ENCODE measurements around the gene MRPS31.

DNA sequence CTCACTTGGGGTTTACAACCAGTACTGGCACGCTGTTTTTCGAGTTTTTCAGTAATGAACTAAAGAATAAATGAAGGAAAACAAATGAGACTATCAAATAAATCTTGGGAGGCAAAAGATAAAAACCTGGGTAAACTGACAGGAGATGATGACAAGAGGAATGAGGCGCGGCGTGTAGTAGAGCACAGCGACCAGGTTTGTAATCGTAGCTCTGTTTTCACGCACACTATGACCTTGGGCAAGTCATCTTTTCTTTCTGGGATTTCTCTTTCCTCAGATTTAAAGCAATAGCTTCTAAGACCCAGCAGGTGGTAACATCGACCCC lies 419 bp downstream of the MRPS31 start:
- no peak for TF ChIP-seq POLR2AphosphoS5 (IDR thresholded peaks at IDR 0.05; ENCODE audit: low read depth, low read length)
- TF ChIP-seq TAF1 (IDR thresholded peaks at IDR 0.05; ENCODE audit: borderline replicate concordance, insufficient read depth, low read length) = no peak
- TF ChIP-seq, protein P1, sequence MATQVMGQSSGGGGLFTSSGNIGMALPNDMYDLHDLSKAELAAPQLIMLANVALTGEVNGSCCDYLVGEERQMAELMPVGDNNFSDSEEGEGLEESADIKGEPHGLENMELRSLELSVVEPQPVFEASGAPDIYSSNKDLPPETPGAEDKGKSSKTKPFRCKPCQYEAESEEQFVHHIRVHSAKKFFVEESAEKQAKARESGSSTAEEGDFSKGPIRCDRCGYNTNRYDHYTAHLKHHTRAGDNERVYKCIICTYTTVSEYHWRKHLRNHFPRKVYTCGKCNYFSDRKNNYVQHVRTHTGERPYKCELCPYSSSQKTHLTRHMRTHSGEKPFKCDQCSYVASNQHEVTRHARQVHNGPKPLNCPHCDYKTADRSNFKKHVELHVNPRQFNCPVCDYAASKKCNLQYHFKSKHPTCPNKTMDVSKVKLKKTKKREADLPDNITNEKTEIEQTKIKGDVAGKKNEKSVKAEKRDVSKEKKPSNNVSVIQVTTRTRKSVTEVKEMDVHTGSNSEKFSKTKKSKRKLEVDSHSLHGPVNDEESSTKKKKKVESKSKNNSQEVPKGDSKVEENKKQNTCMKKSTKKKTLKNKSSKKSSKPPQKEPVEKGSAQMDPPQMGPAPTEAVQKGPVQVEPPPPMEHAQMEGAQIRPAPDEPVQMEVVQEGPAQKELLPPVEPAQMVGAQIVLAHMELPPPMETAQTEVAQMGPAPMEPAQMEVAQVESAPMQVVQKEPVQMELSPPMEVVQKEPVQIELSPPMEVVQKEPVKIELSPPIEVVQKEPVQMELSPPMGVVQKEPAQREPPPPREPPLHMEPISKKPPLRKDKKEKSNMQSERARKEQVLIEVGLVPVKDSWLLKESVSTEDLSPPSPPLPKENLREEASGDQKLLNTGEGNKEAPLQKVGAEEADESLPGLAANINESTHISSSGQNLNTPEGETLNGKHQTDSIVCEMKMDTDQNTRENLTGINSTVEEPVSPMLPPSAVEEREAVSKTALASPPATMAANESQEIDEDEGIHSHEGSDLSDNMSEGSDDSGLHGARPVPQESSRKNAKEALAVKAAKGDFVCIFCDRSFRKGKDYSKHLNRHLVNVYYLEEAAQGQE (IDR thresholded peaks at IDR 0.05; ENCODE audit: insufficient read depth in 1 of 2, low read depth in 2 of 2, low read length in 2 of 2) = no peak

Data from PFSK-1 (cell line).